Measurements from ENCODE around the gene ENPEP.
"Not testable (repeated sequence)": the region's sequence is repeated elsewhere in the genome, so short reads cannot be mapped to it uniquely, and the experiment has no call there.

Gene ENPEP

GRCh38 chr4:110526589-110526988, 50.6 kb downstream of the ENPEP start:
- DNase-seq = no peak

- no peak for DNase-seq
Measured at GRCh38 chr4:110527156-110527555, 51.2 kb downstream of the ENPEP start.

- no peak for DNase-seq
Measured at GRCh38 chr4:110532901-110533589, 57.1 kb downstream of the ENPEP start.

DNA sequence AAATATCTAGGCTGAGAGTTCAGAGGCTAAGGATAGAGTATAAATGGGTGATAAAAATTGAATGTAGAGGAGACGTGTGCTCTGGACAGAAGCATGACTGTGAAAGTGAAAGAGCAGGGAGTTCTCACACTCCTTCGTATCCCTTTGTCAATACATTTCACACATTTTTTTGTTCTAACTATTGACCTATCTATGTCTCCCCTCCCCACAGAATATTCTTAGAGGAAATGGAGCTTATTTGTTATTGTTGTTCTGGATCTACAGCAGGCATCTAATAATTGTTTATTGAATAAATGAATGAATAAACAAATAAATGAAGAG, 57.6 kb downstream of the ENPEP start:
- no peak for DNase-seq

- no peak for DNase-seq
Measured at GRCh38 chr4:110533940-110534339, 58.0 kb downstream of the ENPEP start.

DNA sequence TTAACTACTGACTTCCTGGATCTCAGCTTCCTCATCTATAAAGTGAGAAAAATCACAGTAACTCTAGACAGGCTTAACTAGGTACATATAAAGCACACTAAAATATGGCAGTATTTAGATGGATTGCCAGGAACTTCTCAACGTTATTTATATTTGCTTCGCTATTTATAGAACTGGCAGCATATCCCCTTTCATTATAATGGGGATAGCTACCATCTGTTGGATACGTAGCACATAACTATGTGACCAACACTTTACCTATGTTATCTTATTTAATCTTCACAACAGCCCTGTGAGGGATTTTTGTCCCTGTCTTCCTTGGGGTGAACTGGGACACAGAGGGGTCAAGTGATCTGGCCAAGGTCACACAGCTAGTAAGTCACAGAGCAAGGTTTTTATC, 64.6 kb downstream of the ENPEP start:
- DNase-seq = no peak

DNA sequence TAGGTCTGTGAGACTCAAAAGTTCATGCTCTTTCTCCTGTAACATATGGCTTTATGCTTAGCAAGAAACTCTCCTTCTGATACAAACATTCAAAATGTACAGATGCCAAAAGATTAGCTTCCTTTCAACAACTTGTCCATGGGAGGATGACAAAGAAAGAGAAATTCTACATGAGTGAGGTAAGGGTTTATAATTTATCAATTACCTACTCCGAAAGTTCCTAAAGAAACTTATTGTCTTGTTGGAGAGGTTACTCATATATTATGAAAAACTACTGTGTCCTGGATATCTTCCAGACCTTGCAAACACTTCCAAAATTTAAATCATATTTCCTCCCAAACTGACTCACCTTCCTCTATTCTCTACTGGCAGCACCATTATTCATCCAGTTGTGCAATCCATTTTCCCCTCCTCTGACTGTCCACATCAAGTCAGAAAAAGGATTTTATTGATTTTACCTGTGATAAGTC, 65.1 kb downstream of the ENPEP start:
- no peak for DNase-seq

DNA sequence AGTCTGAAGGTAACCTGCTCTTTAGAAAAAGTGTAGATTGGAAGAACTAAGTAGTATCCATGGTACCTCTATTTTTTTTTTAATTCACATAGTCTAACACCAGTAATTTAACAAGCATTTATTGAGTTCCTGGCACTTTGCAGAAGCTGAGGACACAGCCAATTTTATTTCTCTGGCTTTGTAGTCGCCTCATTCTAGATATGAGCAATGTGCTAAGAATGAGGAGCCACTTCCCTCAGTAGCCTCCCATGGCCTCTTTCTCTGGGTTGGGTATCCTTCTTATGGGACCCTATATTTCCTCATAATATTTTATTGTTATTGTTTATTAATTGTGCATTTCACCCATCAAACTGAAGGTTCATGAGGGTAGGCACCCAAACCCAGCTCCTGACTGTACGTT, 67.6 kb downstream of the ENPEP start:
- DNase-seq = no peak

DNA sequence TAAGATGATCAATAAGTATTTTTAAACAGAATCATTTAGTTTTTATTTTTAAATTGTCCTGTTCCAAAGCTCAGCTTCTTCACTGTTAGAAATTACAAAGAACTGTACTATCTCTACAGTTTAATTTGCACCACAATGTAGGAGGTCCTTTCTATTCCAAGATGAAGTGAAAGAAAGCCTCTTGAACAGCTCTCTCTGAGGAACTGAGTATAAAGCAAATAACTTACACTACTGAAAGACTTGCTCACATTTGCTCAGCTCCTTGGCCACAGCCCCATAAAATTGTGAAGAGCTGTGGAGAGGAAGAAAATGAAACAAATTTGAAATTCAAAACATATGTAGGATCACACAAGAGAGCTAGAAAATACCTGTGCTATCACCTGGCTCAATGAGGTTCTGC, 68.6 kb downstream of the ENPEP start:
- DNase-seq = no peak

DNA sequence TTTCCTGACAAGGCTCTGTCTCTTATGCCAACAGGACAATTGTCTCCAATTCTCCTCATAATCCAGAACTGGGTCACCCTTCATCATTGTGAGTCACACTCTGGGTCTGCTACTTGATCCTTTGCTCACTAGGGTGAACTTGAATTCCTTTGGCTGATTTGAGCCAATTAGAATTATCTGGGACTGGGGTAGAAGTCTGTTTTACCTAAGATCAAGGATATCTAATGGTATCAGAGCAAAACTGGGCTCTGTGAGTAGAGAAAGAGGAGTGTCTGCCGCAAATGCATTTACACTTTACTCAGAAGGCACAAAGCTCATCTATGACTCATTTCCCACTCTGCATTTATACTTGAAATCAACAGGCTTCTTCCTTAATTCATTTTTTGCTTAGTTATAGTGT, 74.3 kb downstream of the ENPEP start:
- no peak for DNase-seq

- DNase-seq = no peak
Measured at GRCh38 chr4:110553197-110553596, 77.2 kb downstream of the ENPEP start.

GRCh38 chr4:110567214-110567613, 91.3 kb downstream of the ENPEP start:
- DNase-seq = no peak

GRCh38 chr4:110576696-110577095, 100.7 kb downstream of the ENPEP start:
- DNase-seq = not testable (repeated sequence)

DNA sequence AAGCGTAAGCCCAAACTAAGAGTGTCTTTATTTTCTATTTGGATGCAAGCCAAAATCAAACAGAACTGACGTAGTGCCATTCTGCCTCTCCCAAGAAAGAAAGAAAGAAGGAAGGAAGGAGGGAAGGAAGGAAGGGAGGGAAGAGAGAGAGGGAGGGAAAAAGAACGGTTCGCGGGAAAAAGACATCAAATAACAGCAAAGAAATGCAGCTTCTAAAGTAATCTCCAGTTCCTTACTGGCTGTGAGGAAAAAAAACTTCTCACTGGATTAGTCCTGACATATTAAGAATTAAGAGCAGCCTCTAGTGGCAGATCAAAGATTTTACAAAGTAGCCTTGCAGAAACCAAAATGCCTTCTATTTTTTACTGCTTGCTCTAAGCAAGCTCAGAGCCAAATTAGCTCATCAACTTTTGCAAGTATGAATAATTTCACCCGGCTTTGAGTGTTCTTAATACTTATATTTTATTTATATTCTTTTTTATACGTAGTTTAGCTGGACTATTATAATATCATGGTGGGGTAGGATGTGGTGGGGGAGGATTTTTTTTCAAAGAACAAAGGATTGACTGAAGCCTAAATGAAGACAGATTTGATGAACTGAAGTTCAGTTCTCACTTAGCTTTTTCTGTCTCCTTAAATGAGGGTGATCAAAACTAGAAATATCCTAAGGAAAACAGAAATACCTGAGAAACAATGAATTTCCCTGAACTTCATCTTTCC, 110.3 kb downstream of the ENPEP start:
- DNase-seq = no peak

GRCh38 chr4:110587666-110588285, 111.8 kb downstream of the ENPEP start:
- DNase-seq = no peak

DNA sequence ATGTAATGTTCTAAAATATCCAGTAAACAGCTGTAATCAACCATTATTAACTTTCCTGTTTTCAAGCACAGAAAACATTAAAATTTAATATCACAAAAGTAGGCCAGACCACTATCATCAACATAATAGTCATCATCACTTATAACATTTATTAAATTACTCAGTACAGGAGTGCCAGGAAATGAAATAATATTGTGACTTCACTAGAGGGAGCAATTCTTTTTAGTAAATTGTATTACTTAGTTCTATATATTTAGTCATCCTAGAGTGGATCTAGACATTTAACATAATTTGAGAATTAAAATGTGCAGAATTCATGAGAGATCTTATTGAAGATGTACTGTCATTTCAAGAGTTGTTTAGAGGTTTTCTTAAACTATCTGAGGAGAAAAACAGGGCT, 113.3 kb downstream of the ENPEP start:
- no peak for DNase-seq

DNA sequence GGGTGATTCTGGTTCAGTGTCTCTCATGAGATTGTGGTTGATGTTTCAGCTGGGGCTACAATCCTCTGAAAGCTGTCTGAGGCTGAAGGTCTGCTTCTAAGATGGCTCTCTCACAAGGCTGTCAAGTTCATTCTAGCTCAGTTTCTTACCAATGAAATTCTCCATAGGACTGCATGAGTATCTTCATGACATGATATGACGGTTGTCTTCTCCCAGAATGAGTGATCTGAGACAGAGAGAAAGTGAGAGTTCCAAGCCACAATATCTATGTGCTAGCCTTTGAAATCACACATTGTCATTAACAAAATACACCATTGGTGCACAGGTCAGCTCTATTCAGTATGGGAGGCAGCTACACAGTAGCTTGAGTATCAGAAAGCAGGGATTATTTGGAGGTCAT, 119.6 kb downstream of the ENPEP start:
- no peak for DNase-seq

DNA sequence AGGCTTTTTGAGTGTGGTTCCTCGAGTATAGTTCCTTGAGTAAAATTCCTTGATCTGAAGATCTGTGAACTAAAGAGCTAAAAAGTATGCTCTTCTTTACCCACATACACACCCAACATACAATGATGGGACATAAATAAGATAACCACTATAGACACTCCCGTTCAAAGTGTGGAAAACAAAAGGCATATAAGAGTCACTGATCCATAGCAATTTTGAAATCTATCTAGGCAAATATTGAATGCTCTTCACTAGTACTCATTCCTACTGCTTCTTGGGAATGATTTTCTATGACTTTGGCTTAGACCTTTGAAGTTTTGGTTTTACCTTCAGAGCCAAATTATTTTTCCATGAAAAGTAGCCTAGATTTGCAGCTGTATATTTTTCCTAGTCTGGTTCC, 120.5 kb downstream of the ENPEP start:
- DNase-seq = no peak

GRCh38 chr4:110597582-110597981, 121.6 kb downstream of the ENPEP start:
- DNase-seq = no peak

GRCh38 chr4:110602061-110602460, 126.1 kb downstream of the ENPEP start:
- DNase-seq = no peak

- no peak for DNase-seq
Measured at GRCh38 chr4:110605077-110605476, 129.1 kb downstream of the ENPEP start.

GRCh38 chr4:110609044-110609750, 133.2 kb downstream of the ENPEP start:
- no peak for DNase-seq

- no peak for DNase-seq
Measured at GRCh38 chr4:110610620-110610939, 134.6 kb downstream of the ENPEP start.

All from CD4-positive, alpha-beta T cell treated with Interferon gamma for 1 hour (primary cell).